Body of pancreas (tissue), 4 donors: ENCODE data around the gene KRTAP9-1. TPM values are rescaled to one million over a fixed set of nuclear protein-coding genes. Genes with fewer than 3 reads are reported as not detected.
"Not testable (repeated sequence)": the region's sequence is repeated elsewhere in the genome, so short reads cannot be mapped to it uniquely, and the experiment has no call there.

Experiments used
- ATAC-seq: fragments of 150-250 bp; one replicate; pipeline ENCODE4 v1.9.1; 2016
- DNase-seq, 4 donors: peaks; one replicate each; pipeline ENCODE4 v3.0.0-alpha.2; 2019
- H3K27ac ChIP-seq, 4 donors: fragments of 200-600 bp; sonication (generic); 1 replicate in 3 of 4; 2 replicates in 1 of 4; pipeline versions ENCODE4 v1.5.1 to v1.6.1; 2016 to 2019; ENCODE audit warnings: mild to moderate bottlenecking in 1 of 4, mixed read lengths in 1 of 4, moderate library complexity in 1 of 4
- H3K27me3 ChIP-seq, 2 donors: fragments of 200-600 bp; sonication (generic); one replicate each; pipeline ENCODE4 v1.6.0; 2016; ENCODE audit warnings: mild to moderate bottlenecking in 1 of 2
- H3K36me3 ChIP-seq, 2 donors: fragments of 200-600 bp; sonication (generic); replicated peaks in 1 of 2; 2 replicates each; pipeline ENCODE4 v1.5.1; 2016; ENCODE audit warnings: low read depth in 2 of 2; ENCODE audit not compliant: insufficient read depth in 1 of 2
- H3K4me1 ChIP-seq: fragments of 200-600 bp; sonication (generic); one replicate; pipeline ENCODE4 v1.6.0; 2016
- H3K4me3 ChIP-seq, 2 donors: fragments of 200-600 bp; sonication (generic); 1 replicate in 1 of 2; 2 replicates in 1 of 2; pipeline ENCODE4 v1.5.1; 2016 to 2019
- H3K9me3 ChIP-seq, 3 donors: fragments of 200-600 bp; sonication (generic); 1 replicate in 2 of 3; 2 replicates in 1 of 3; pipeline ENCODE4 v1.5.1; 2016
- POLR2A ChIP-seq, 3 donors: fragments of 450-650 bp; IDR thresholded peaks; one replicate each; pipeline ENCODE4 v1.6.1; 2016; ENCODE audit warnings: antibody characterized with exemption in 3 of 3, mild to moderate bottlenecking in 2 of 3
- WGBS, 2 donors: methylation state at CpG; one replicate each; pipeline ENCODE4 v1.1.5; 2017; 5-methylcytosine and 5-hydroxymethylcytosine counted together
- intact Hi-C: fragments of 100-400 bp; cut with DNase I; formaldehyde crosslinking; loops from one replicate; pipeline ENCODE4 v1.15.1; 2023
- total RNA-seq, 2 donors: library from RNA; depleted of rRNA; stranded (reverse); fragments of >200 nt; gene quantifications; one replicate each; pipeline ENCODE4 v1.1.0, GENCODE V29; 2016
- TF ChIP-seq, protein P1 (sequence below), 7 experiments: fragments of 450-650 bp in 4 of 7; fragments of 200-600 bp in 3 of 7; sonication (generic) in 3 of 7; IDR thresholded peaks; one replicate each; pipeline ENCODE4 v1.5.1; 2016 to 2019; ENCODE audit warnings: antibody characterized with exemption in 7 of 7

The KRTAP9-1 gene
- total RNA-seq, 2 donors from 2014 or later, result not detected

- H3K4me1 ChIP-seq, result no peaks in the 10 kb centered on the region
- TF ChIP-seq, protein P1, sequence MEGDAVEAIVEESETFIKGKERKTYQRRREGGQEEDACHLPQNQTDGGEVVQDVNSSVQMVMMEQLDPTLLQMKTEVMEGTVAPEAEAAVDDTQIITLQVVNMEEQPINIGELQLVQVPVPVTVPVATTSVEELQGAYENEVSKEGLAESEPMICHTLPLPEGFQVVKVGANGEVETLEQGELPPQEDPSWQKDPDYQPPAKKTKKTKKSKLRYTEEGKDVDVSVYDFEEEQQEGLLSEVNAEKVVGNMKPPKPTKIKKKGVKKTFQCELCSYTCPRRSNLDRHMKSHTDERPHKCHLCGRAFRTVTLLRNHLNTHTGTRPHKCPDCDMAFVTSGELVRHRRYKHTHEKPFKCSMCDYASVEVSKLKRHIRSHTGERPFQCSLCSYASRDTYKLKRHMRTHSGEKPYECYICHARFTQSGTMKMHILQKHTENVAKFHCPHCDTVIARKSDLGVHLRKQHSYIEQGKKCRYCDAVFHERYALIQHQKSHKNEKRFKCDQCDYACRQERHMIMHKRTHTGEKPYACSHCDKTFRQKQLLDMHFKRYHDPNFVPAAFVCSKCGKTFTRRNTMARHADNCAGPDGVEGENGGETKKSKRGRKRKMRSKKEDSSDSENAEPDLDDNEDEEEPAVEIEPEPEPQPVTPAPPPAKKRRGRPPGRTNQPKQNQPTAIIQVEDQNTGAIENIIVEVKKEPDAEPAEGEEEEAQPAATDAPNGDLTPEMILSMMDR (IDR thresholded peaks at IDR 0.05), result no peak
- no peak for TF ChIP-seq POLR2A (IDR thresholded peaks at IDR 0.05)
- no peaks in the 10 kb centered on the region for H3K9me3 ChIP-seq
- DNase-seq (no peak), ATAC-seq (no peak)
- no peak overlapping the region for H3K4me3 ChIP-seq
- H3K27ac ChIP-seq, result no peak overlapping the region
- WGBS, 2 donors, result 83 to 91% methylated on average over 2 of the region's 2 CpGs
- intact Hi-C loops, result no loop called here
- H3K36me3 ChIP-seq, result no peaks in the 10 kb centered on the region
- H3K27me3 ChIP-seq, result no peaks in the 10 kb centered on the region
These were observed 42.0 kb upstream of the KRTAP9-1 start for GRCh38 chr17:41147531-41148204.

DNA sequence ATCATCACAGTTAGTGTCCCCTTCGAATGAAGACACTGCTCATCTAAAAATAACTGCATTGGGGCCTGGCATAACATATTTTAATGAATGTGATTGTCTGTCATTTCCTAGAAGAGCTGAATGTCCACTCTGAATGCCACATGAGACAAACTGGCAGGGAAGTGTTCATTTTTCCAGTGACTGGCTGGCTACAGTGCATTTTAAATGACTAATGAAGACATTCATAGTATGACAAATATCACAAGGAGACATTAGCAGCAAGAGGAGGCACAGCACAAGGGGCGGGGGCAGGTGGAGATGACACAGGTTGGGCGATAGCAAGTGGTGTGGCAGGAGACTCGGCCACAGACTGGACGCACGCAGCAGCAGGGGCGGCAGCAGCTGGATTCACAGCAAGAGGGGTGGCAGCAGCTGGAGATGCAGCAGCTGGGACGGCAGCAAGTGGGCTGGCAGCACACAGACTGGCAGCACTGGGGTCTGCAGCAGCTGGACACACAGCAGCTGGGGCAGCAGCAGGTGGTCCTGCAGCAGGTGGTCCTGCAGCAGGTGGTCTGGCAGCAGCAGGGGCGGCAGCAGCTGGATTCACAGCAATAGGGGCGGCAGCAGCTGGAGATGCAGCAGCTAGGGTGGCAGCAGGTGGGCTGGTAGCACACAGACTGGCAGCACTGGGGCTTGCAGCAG, 40.6 kb upstream of the KRTAP9-1 start:
- H3K36me3 ChIP-seq, intact Hi-C loops, H3K4me1 ChIP-seq, H3K4me3 ChIP-seq, DNase-seq, H3K27ac ChIP-seq, H3K27me3 ChIP-seq, ATAC-seq, H3K9me3 ChIP-seq: not testable (repeated sequence)
- 60 to 77% methylated on average over 8 to 10 of the region's 10 CpGs for WGBS, 2 donors

- intact Hi-C loops, result no loop called here
- Histone ChIP-seq H3K27ac (no peak within 1 kb of the TSS), H3K27me3 (no peaks in the 10 kb centered on the region), H3K4me1 (no peaks in the 10 kb centered on the region), H3K9me3 (no peaks in the 10 kb centered on the region), H3K36me3 (no peaks in the 10 kb centered on the region), H3K4me3 (no peak within 1 kb of the TSS)
- 40 to 45% methylated on average over 1 to 2 of the region's 2 CpGs for WGBS, 2 donors
- ATAC-seq, result no peak
- TF ChIP-seq, protein P1 (IDR thresholded peaks at IDR 0.05), result no peak
- TF ChIP-seq POLR2A (IDR thresholded peaks at IDR 0.05), result no peak
- DNase-seq, result no peak
These were observed 40.1 kb upstream of the KRTAP9-1 start, which contains the start of gene KRTAP4-5 for GRCh38 chr17:41149652-41149985. Gene KRTAP4-5 (minus strand): TSS chr17:41149825. CDS start chr17:41149767, 58 bp downstream.

GRCh38 chr17:41150026-41150425, 39.7 kb upstream of the KRTAP9-1 start:
- intact Hi-C loops, result no loop called here
- DNase-seq (no peak), ATAC-seq (no peak)
- Histone ChIP-seq H3K27ac (no peak overlapping the region), H3K4me3 (no peak overlapping the region), H3K36me3 (no peaks in the 10 kb centered on the region), H3K27me3 (no peaks in the 10 kb centered on the region), H3K9me3 (no peaks in the 10 kb centered on the region), H3K4me1 (no peaks in the 10 kb centered on the region)
- WGBS, 2 donors, result 71 to 83% methylated on average over 4 of the region's 4 CpGs
- TF ChIP-seq, protein P1 (IDR thresholded peaks at IDR 0.05), result no peak
- TF ChIP-seq POLR2A (IDR thresholded peaks at IDR 0.05), result no peak

GRCh38 chr17:41151525-41151924, 38.2 kb upstream of the KRTAP9-1 start:
- Histone ChIP-seq H3K27ac (no peak overlapping the region), H3K4me1 (no peaks in the 10 kb centered on the region), H3K36me3 (no peaks in the 10 kb centered on the region), H3K9me3 (no peaks in the 10 kb centered on the region), H3K4me3 (no peak overlapping the region), H3K27me3 (no peaks in the 10 kb centered on the region)
- TF ChIP-seq, protein P1 (IDR thresholded peaks at IDR 0.05), result no peak
- no peak for TF ChIP-seq POLR2A (IDR thresholded peaks at IDR 0.05)
- ATAC-seq (no peak), DNase-seq (no peak)
- intact Hi-C loops, result no loop called here
- 41 to 47% methylated on average over 2 of the region's 2 CpGs for WGBS, 2 donors
